Adrenal gland (tissue), 5 donors: ENCODE data around the gene GSX2.

Source experiments
- CTCF ChIP-seq, 6 experiments: fragments of 450-650 bp in 4 of 6; fragments of 200-600 bp in 2 of 6; sonication (generic) in 1 of 6; IDR thresholded peaks; 1 replicate in 5 of 6; 2 replicates in 1 of 6; pipeline versions ENCODE4 v1.5.1 to v1.8.0; 2016 to 2021; ENCODE audit warnings: antibody characterized with exemption in 6 of 6, mild to moderate bottlenecking in 2 of 6, moderate library complexity in 1 of 6
- POLR2A ChIP-seq, 2 donors: fragments of 450-650 bp; IDR thresholded peaks; one replicate each; pipeline ENCODE4 v1.6.1; 2017; ENCODE audit warnings: antibody characterized with exemption in 2 of 2, mild to moderate bottlenecking in 2 of 2, moderate library complexity in 1 of 2
- donor health status: DM: no; HTN: no; CAD: no.

GRCh38 chr4:54076673-54077072 is 23.3 kb upstream of the GSX2 start:
- TF ChIP-seq POLR2A (IDR thresholded peaks at IDR 0.05) = no peak
- no peak for TF ChIP-seq CTCF (IDR thresholded peaks at IDR 0.05)
